DOHH2 (cell line): ENCODE data around the gene ZBTB7A.

ENCODE experiments used
- H3F3A ChIP-seq: fragments of 200-600 bp; sonication (generic), shearing (Covaris generic); 2 replicates; pipeline ENCODE4 v1.6.0; 2016; ENCODE audit warnings: antibody characterized with exemption, mild to moderate bottlenecking; ENCODE audit not compliant: control insufficient read depth, insufficient read depth
- H3K27ac ChIP-seq: fragments of 200-600 bp; sonication (generic); 2 replicates; pipeline ENCODE4 v1.5.1; 2014; ENCODE audit warnings: low read depth, mild to moderate bottlenecking, low read length, moderate library complexity
- H3K27me3 ChIP-seq: fragments of 200-600 bp; sonication (generic); 2 replicates; pipeline ENCODE4 v1.6.1; 2014; ENCODE audit warnings: mild to moderate bottlenecking, low read length, mixed read lengths; ENCODE audit not compliant: control insufficient read depth
- H3K36me3 ChIP-seq: fragments of 200-600 bp; sonication (generic); 2 replicates; pipeline ENCODE4 v1.6.1; 2014; ENCODE audit warnings: mild to moderate bottlenecking, low read length, moderate library complexity, mixed read lengths; ENCODE audit not compliant: control insufficient read depth
- H3K4me1 ChIP-seq: fragments of 200-600 bp; sonication (generic); 2 replicates; pipeline ENCODE4 v1.6.1; 2014; ENCODE audit warnings: mild to moderate bottlenecking, low read length, mixed read lengths; ENCODE audit not compliant: control insufficient read depth
- H3K4me2 ChIP-seq: fragments of 200-600 bp; sonication (generic); 2 replicates; pipeline ENCODE4 v1.6.0; 2014; ENCODE audit warnings: mild to moderate bottlenecking, low read length, moderate library complexity
- H3K4me3 ChIP-seq: fragments of 200-600 bp; sonication (generic); 2 replicates; pipeline ENCODE4 v1.5.1; 2014; ENCODE audit warnings: mild to moderate bottlenecking, low read length, mixed read lengths
- H3K79me2 ChIP-seq: fragments of 200-600 bp; sonication (generic); 2 replicates; pipeline ENCODE4 v1.6.1; 2014; ENCODE audit warnings: mild to moderate bottlenecking, low read length, mixed read lengths; ENCODE audit not compliant: control insufficient read depth
- H3K9me2 ChIP-seq: fragments of 200-600 bp; sonication (generic); replicated peaks from 2 replicates; pipeline ENCODE4 v1.6.1; 2014; ENCODE audit warnings: mild to moderate bottlenecking, low read length, mixed read lengths; ENCODE audit not compliant: control insufficient read depth
- H3K9me3 ChIP-seq: fragments of 200-600 bp; sonication (generic); 2 replicates; pipeline ENCODE4 v1.6.1; 2014; ENCODE audit warnings: antibody characterized with exemption, low read length, mixed read lengths; ENCODE audit not compliant: control insufficient read depth, insufficient read depth
- H4K20me1 ChIP-seq: fragments of 200-600 bp; sonication (generic); 2 replicates; pipeline ENCODE4 v1.6.0; 2014; ENCODE audit warnings: low read depth, mild to moderate bottlenecking, antibody characterized with exemption, low read length, moderate library complexity; ENCODE audit not compliant: control insufficient read depth, insufficient read depth
- EZH2phosphoT487 ChIP-seq: fragments of 200-600 bp; sonication (generic); IDR thresholded peaks from 2 replicates; pipeline ENCODE4 v1.6.1; 2017; ENCODE audit warnings: borderline replicate concordance, mild to moderate bottlenecking, antibody characterized with exemption, low read length, moderate library complexity, mixed read lengths
- TF ChIP-seq, protein P1 (sequence below): fragments of 200-600 bp; sonication (generic); IDR thresholded peaks from one replicate; pipeline ENCODE4 v1.5.1; 2014; ENCODE audit warnings: antibody characterized with exemption, mild to moderate bottlenecking, low read depth, low read length; ENCODE audit not compliant: poor library complexity, severe bottlenecking

Gene ZBTB7A

DNA sequence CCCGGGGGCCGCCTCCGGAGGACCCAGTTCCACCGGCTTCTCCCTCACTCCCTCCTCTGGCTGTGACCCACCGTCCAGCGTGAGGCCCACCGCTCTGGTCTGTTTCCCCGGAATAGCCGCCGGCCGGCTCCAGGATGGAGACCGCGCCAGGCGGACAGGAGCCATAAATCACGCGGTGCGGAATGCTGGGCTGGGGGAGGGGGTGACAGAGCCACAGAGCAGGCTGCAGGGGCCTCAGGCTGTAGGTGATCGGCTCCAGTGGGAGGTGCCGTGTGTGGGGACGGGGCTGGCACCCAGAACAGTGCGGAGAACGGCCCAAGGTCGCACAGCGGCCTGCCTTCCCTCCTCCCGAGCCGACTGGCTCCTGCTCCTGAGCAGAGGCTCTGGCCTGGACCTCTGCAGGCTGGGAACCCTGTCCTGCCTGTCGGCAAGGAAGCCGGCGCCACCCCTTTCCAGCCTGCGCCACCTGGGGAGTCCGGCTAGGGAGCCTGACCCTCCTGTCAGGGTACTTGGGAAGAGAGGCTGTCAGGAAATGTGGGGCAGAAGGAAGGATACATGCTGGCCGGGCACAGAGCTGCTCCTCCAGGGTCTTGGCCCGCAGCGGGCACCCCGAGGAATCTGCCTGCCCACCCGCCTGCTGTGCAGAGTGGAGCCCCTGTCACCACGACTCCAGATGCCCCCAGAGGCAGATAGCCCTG is 50.8 kb downstream of the ZBTB7A start:
- H3F3A ChIP-seq, result no peaks in the 10 kb centered on the region
- peaks cover 69% of the 10 kb centered on the region for H3K79me2 ChIP-seq
- H3K4me2 ChIP-seq, result no peak overlapping the region
- H3K27me3 ChIP-seq, result no peaks in the 10 kb centered on the region
- no peaks in the 10 kb centered on the region; the same call in 1 of the 2 replicates for H4K20me1 ChIP-seq
- no peaks in the 10 kb centered on the region for H3K4me1 ChIP-seq
- peaks cover 24% of the 10 kb centered on the region for H3K36me3 ChIP-seq
- no peak overlapping the region for H3K4me3 ChIP-seq
- H3K9me3 ChIP-seq, result no peaks in the 10 kb centered on the region
- H3K9me2 ChIP-seq, result no peaks in the 10 kb centered on the region
- TF ChIP-seq, protein P1, sequence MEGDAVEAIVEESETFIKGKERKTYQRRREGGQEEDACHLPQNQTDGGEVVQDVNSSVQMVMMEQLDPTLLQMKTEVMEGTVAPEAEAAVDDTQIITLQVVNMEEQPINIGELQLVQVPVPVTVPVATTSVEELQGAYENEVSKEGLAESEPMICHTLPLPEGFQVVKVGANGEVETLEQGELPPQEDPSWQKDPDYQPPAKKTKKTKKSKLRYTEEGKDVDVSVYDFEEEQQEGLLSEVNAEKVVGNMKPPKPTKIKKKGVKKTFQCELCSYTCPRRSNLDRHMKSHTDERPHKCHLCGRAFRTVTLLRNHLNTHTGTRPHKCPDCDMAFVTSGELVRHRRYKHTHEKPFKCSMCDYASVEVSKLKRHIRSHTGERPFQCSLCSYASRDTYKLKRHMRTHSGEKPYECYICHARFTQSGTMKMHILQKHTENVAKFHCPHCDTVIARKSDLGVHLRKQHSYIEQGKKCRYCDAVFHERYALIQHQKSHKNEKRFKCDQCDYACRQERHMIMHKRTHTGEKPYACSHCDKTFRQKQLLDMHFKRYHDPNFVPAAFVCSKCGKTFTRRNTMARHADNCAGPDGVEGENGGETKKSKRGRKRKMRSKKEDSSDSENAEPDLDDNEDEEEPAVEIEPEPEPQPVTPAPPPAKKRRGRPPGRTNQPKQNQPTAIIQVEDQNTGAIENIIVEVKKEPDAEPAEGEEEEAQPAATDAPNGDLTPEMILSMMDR, result no peak
- TF ChIP-seq EZH2phosphoT487, result no peak
- H3K27ac ChIP-seq, result no peak overlapping the region

DNA sequence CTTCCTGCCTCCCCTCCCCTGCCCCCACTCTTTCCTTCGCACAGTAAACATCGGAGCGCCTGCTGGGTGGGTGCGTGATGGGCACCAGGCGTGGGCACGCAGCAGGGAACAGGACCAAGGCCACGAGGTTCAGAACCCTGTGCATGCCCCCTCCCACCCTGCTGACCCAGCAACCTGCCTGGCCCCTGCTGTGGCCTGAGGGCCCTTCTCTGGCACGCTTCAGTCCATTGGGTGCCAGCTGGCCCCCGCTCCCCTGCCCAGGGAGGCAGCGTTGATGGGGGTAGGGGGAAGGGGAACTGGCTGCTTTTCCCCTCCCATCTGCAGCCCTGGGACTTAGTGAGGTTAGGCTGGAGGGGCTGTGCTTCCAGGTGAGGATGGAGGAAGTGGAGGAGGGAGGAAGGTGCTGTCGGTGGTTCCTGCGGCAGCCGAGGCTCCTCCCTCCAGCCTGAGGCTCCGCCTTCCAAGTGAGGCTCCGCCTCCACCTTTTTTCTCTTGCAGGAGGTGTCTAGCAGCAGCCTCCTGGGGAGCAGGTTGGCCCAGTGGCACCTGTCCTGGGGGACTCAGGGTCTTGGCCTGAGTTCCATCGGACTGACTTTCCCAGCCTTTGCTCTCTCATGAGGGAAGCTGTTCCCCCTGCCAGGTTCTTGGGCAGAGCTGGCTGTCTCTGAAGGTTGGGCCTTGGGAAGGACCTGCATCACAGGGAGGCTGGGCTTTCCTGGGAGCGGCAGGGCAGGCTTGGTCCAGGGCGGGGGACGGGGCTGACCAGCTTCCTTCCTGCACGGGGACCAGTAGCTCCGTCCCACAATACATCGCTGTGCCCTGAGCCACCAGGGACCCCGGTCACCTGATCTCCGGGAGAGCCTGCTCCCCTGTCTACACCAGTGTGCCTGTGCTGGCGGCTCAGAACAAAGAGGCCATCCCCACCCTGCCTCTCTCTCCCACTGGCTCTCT is 51.9 kb downstream of the ZBTB7A start:
- Histone ChIP-seq H3K4me1 (no peaks in the 10 kb centered on the region), H3K4me2 (no peak overlapping the region), H3F3A (no peaks in the 10 kb centered on the region), H3K9me3 (no peaks in the 10 kb centered on the region), H3K27ac (no peak overlapping the region), H3K79me2 (peaks cover 71% of the 10 kb centered on the region), H3K27me3 (no peaks in the 10 kb centered on the region), H3K4me3 (no peak overlapping the region), H3K9me2 (no peaks in the 10 kb centered on the region), H3K36me3 (peaks cover 28% of the 10 kb centered on the region), H4K20me1 (no peaks in the 10 kb centered on the region; the same call in 1 of the 2 replicates)
- no peak for TF ChIP-seq EZH2phosphoT487
- TF ChIP-seq, protein P1, result no peak

DNA sequence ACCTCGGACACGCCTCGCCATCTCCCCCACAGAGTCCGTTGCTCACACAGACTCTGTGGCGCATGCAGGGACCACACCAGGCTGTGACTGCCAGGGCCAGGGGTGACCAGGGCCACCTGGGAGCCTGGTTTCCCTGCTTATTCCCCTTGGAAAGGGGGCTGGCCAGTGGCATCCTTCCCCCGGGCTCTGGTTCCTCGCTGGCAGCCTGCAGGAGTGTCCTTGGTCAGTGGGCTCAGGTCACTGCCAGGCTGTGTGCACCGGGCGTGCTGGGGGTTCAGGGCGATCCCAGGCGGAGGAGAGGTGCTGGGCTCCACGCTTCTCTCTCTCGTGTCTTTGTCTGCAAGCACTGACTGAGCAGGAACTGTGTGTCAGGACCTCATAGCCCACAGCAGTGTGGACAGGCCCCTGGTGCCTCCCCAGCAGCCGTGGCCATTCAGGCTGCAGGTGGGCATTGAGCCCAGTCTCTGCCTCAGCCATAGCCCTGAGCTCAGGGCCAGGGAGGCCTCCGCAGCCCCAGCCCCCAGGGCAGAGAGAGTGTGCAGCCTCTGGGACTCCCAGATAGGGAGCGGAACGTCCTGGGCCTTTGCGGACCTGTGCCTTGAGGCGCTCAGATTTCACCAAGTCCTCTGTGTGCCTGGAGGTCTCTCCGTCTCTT is 52.7 kb downstream of the ZBTB7A start:
- peaks cover 3% of the 10 kb centered on the region for H3K4me1 ChIP-seq
- peaks cover 73% of the 10 kb centered on the region for H3K79me2 ChIP-seq
- peaks cover 4% of the 10 kb centered on the region; the same call in 1 of the 2 replicates for H4K20me1 ChIP-seq
- no peak overlapping the region for H3K27ac ChIP-seq
- H3K9me3 ChIP-seq, result no peaks in the 10 kb centered on the region
- TF ChIP-seq, protein P1, result no peak
- no peak for TF ChIP-seq EZH2phosphoT487
- no peak overlapping the region for H3K4me3 ChIP-seq
- no peak overlapping the region for H3K4me2 ChIP-seq
- peaks cover 28% of the 10 kb centered on the region for H3K36me3 ChIP-seq
- H3F3A ChIP-seq, result no peaks in the 10 kb centered on the region
- H3K9me2 ChIP-seq, result no peaks in the 10 kb centered on the region
- no peaks in the 10 kb centered on the region for H3K27me3 ChIP-seq
